HUDEP-2 (cell line): Measurements from ENCODE around the gene LMCD1.

ENCODE experiments used
- DNase-seq, 76 experiments: peaks; one replicate each; lab custom pipeline; 2025; ENCODE audit not compliant: unreplicated experiment in 76 of 76; lab: John Stamatoyannopoulos, UW

The LMCD1 gene

GRCh38 chr3:8556473-8556869, 54.8 kb downstream of the LMCD1 start:
- DNase-seq: no peak

DNA sequence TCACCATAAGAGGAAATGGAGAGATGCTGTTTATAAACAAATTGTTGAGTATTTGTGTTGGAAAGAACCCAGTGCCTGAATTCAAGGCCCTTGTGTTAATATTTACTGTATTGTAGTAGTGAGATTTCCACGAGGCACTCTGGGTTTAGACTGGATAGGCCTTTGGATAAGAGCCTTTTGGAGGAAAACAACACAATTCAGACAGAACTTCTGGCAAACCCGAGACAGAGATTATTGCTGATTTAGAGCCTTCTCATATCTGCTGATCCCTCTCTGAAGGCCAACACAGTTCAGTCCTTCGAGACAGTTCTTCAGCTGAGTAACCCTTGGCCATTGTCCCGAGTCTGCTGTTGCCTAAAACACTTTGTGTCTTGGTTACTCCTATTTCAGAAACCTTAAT, 55.7 kb downstream of the LMCD1 start:
- no peak for DNase-seq

DNA sequence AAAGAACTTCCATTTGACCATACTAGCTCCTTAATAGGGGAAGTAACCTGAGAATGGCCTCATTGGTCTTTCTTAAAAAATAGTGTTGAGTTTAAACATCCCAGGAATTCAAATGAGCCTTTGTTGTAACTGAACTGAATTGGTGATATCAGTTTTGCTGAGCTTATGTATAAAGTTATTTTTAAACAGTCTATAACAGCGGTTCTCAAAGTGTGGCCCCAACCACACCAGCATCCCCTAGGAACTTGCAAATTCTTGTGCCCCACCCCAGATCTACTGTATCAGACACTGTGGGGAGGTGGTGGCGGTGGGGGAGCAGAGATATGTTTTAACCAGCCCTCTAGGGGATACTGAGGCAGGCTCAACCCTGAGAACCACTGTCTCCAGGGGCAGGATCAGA, 57.0 kb downstream of the LMCD1 start:
- no peak for DNase-seq

DNA sequence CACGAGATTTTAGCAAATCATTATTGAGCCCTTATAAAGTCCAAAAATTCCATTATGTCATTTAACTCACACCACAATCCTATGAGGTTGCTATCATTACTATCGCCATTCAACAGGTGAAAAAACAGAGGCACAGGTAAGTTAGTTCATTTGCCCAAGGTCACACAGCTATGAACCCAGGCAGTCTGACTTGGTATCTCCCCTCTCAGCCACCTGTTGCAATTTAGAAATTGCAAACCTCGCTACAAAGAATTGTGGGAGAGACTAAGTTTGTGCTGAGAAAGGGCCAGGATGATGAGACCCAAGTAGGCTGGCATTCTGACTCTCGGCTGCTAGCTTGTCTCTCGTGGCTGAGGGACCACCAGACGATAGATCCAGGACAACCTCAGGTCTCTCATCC, 57.7 kb downstream of the LMCD1 start:
- no peak for DNase-seq

GRCh38 chr3:8560366-8561007, 58.9 kb downstream of the LMCD1 start:
- DNase-seq: peak in 74 of 76 experiments; percentile 6 to 96 (median 79)

GRCh38 chr3:8561370-8561769, 59.7 kb downstream of the LMCD1 start:
- no peak for DNase-seq

DNA sequence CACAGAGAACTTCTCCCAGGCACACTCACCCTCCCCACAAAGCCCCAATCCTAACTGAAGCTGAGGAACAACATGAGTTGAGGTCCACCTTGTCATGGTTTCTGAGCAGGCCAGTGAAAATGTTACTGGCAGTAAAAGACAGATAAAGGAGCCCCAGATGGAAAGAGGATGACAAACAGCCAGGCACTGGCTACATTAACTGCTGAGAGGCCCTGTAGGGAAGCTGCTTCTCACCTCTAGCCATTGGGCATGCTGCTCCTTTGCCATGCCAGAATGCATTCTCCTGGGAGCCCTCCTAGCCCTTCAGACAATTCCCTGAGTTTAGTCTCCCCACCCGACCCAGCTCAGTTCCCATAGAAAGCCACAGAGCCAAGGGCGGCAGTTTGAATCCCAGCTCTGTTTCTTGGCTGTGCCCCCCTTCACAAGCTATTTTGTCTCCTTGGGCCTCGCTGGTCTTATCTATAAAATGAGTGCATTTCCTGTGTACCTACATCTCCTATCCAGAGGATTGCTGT, 60.5 kb downstream of the LMCD1 start:
- peak in 8 of 76 experiments; percentile 7 to 24 (median 18) for DNase-seq

DNA sequence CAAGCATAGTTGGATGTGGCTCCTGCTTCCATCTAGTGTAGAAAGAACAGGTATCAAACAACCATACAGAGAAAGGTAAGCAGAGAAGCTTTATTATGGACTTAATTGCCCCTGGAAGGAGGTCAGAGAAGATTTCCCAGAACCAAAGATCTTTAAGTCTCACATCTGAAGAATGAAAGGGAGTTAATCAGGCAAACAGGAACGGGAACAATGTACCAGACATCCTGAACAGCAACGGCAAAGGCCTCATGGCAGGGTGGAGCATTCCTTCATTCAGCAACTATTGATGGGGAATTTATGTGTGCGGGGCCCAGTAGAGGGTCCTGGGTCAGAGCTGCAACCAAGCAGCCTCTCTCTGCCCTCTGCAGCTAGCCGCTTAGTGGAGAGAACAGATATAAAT, 61.5 kb downstream of the LMCD1 start:
- no peak for DNase-seq

DNA sequence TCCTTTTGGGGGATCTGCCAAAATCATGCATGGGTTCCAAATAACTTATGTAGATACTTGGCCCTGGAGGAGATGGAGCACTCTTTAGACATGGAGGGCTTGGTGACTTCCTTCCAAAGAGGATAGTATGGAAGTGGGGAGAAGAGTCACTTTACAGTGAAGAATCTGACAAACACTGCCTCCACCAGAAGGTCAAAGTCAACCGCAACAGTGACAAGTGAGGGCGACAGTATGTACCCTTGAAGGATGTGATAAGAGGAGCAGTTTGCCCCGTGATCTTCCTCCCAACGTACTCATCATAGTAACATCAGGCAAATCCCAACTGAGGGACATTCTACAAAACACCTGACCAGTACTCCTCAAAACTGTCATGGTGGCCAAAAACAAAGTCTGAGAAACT, 62.0 kb downstream of the LMCD1 start:
- DNase-seq: peak in 57 of 76 experiments; percentile 4 to 91 (median 51)

GRCh38 chr3:8565376-8565775, 63.8 kb downstream of the LMCD1 start:
- no peak for DNase-seq

GRCh38 chr3:8567784-8568575, 66.4 kb downstream of the LMCD1 start:
- no peak for DNase-seq

GRCh38 chr3:8571256-8571655, 69.6 kb downstream of the LMCD1 start:
- peak in 9 of 76 experiments; percentile 9 to 36 (median 15) for DNase-seq

DNA sequence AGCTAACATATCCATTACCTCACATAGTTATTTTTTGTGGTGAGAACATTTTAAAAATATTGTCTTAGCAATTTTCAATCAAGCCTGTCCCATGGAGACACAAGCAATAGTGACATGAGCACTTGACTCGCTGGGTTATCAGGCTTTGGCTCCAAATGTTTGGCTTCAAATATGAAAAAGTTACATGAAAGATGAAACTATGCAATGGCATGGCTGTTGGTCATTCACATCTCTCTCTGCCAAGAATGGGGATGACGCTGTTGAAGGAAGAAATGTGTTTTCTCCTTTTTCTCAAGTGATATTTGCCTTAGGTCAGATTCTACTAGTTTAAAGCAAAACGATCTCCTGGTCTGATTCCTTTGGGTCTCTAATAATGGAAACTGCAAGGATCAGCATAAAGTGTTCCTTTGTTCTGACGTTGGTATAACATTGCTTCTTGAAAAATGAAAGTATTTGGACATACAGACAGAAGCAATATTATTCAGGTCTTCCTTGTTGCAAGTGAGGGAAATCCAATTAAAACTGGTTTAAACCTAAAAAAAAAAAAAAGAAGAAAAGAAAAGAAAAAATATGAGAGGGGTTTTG, 71.8 kb downstream of the LMCD1 start:
- DNase-seq: no peak

- no peak for DNase-seq
Measured at GRCh38 chr3:8574040-8574669, 72.5 kb downstream of the LMCD1 start.

GRCh38 chr3:8574670-8575322, 73.2 kb downstream of the LMCD1 start:
- no peak for DNase-seq

- DNase-seq: peak in 2 of 76 experiments; percentile 8 to 16
Measured at GRCh38 chr3:8575364-8576104, 73.9 kb downstream of the LMCD1 start.

GRCh38 chr3:8576436-8576835, 74.8 kb downstream of the LMCD1 start:
- DNase-seq: no peak

GRCh38 chr3:8576841-8577571, 75.4 kb downstream of the LMCD1 start:
- no peak for DNase-seq

- no peak for DNase-seq
Measured at GRCh38 chr3:8578282-8578681, 76.7 kb downstream of the LMCD1 start.
